Measurements from ENCODE around the gene FADS3.

The FADS3 gene

GRCh38 chr11:61903845-61904244 lies 12.5 kb upstream of the FADS3 start:
- DNase-seq, result no peak
- no peaks in the 10 kb centered on the region for H3K36me3 ChIP-seq
- no peak overlapping the region for H3K27ac ChIP-seq
- no peak for TF ChIP-seq CTCF (IDR thresholded peaks at IDR 0.05; ENCODE audit: low read depth, low read length)
- no peaks in the 10 kb centered on the region for H3K9me3 ChIP-seq (ENCODE audit: severe bottlenecking)
- no peak overlapping the region for H3K4me3 ChIP-seq (ENCODE audit: low read depth, low read length)
- H3K27me3 ChIP-seq (ENCODE audit: insufficient read depth, low read depth, severe bottlenecking), result no peaks in the 10 kb centered on the region

DNA sequence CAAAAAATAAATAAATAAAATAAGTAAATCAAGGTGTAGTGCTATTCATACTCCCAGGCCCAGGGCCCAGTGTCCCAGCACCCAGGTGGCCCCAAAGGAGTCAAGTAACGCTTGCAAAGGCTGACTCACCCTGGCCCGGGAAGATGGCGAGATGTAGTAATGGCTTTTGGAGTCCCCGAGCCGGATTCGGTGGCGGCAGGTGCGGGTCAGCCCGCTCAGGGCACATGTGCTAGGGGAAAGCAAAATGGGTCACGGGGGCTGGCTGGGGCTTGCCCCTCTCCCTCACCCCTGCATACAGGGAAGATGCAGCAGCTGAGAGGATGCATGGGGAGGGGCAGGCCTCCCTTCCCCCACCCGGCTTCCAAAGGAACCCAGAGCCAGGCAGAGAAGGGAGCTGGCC lies 11.0 kb upstream of the FADS3 start:
- H3K27ac ChIP-seq, result no peak overlapping the region
- no peaks in the 10 kb centered on the region for H3K36me3 ChIP-seq

DNA sequence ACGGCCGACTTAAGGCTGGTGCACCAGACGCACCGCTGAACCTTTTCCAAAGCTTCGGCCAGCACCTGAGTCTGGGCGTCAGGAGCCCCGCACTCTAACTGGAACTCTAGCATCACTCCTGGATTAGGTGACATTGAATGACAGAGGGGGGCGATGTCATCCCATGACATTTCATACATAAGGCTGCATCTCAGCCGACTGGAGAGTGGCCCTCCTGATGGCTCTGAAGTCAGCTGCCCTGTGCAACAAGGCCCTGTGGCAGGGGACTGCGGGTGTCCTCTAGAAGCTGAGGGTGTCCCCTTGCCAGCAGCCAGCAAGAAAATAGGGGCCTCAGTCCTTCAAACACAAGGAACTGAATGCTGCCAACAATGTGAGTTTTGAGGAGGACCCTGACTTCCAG lies 10.1 kb upstream of the FADS3 start:
- Histone ChIP-seq H3K4me3 (ENCODE audit: low read depth, low read length) (no peak overlapping the region), H3K27me3 (ENCODE audit: insufficient read depth, low read depth, severe bottlenecking) (no peaks in the 10 kb centered on the region), H3K27ac (no peak overlapping the region), H3K9me3 (ENCODE audit: severe bottlenecking) (no peaks in the 10 kb centered on the region), H3K36me3 (no peaks in the 10 kb centered on the region)
- no peak for DNase-seq
- no peak for TF ChIP-seq CTCF (IDR thresholded peaks at IDR 0.05; ENCODE audit: low read depth, low read length)

More for the DNA sequence above, 11.0 kb upstream of the FADS3 start:
- DNase-seq, result no peak
- no peak for TF ChIP-seq CTCF (IDR thresholded peaks at IDR 0.05; ENCODE audit: low read depth, low read length)
- no peaks in the 10 kb centered on the region for H3K9me3 ChIP-seq (ENCODE audit: severe bottlenecking)
- no peak overlapping the region for H3K4me3 ChIP-seq (ENCODE audit: low read depth, low read length)
- H3K27me3 ChIP-seq (ENCODE audit: insufficient read depth, low read depth, severe bottlenecking), result no peaks in the 10 kb centered on the region

GRCh38 chr11:61900251-61900650 lies 8.9 kb upstream of the FADS3 start:
- no peak overlapping the region for H3K27ac ChIP-seq
- H3K9me3 ChIP-seq (ENCODE audit: severe bottlenecking), result no peaks in the 10 kb centered on the region
- no peak for TF ChIP-seq CTCF (IDR thresholded peaks at IDR 0.05; ENCODE audit: low read depth, low read length)
- no peaks in the 10 kb centered on the region for H3K27me3 ChIP-seq (ENCODE audit: insufficient read depth, low read depth, severe bottlenecking)
- no peak overlapping the region for H3K4me3 ChIP-seq (ENCODE audit: low read depth, low read length)
- no peaks in the 10 kb centered on the region for H3K36me3 ChIP-seq
- DNase-seq, result no peak

GRCh38 chr11:61899146-61899841 lies 7.9 kb upstream of the FADS3 start:
- DNase-seq, result peak; percentile 90
- Histone ChIP-seq H3K27me3 (ENCODE audit: insufficient read depth, low read depth, severe bottlenecking) (no peaks in the 10 kb centered on the region), H3K4me3 (ENCODE audit: low read depth, low read length) (no peak overlapping the region), H3K27ac (no peak overlapping the region), H3K9me3 (ENCODE audit: severe bottlenecking) (no peaks in the 10 kb centered on the region), H3K36me3 (no peaks in the 10 kb centered on the region)
- TF ChIP-seq CTCF (IDR thresholded peaks at IDR 0.05; ENCODE audit: low read depth, low read length), result peak; percentile 98

DNA sequence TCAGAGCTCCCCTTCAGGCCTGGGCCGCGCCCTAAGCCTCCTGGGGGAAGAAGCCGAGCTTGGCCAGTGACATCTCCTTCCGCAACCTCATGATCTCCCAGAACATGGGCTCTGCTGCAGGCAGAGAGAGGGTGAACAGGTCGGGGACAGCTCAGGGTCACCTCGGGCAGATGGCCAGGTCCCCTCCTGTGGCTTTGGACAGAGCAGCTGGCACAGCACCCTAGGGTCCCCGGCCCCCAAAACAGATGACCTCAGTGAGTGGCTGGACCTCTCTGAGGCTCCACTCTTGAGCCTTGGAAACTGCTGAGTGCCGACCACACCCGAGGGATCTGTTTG lies 6.9 kb upstream of the FADS3 start:
- no peaks in the 10 kb centered on the region for H3K27me3 ChIP-seq (ENCODE audit: insufficient read depth, low read depth, severe bottlenecking)
- no peaks in the 10 kb centered on the region for H3K9me3 ChIP-seq (ENCODE audit: severe bottlenecking)
- H3K36me3 ChIP-seq, result no peaks in the 10 kb centered on the region
- no peak overlapping the region for H3K4me3 ChIP-seq (ENCODE audit: low read depth, low read length)
- no peak for TF ChIP-seq CTCF (IDR thresholded peaks at IDR 0.05; ENCODE audit: low read depth, low read length)
- no peak for DNase-seq
- no peak overlapping the region for H3K27ac ChIP-seq

All from WERI-Rb-1 (cell line).